Activated CD4-positive, alpha-beta T cell treated with anti-CD3 and anti-CD28 coated beads, Interleukin-2, amount 50 U/mL, for 48 hours (primary cell): ENCODE measurements around the gene PTPN4.
A peak's percentile ranks its signal among the peaks of the same experiment; 100 is the strongest.
"Not testable (repeated sequence)": the region's sequence is repeated elsewhere in the genome, so short reads cannot be mapped to it uniquely, and the experiment has no call there.

Source experiments
- DNase-seq, 2 experiments: peaks; one replicate each; pipeline ENCODE4 v3.0.0-alpha.2; 2020

PTPN4 gene

DNA sequence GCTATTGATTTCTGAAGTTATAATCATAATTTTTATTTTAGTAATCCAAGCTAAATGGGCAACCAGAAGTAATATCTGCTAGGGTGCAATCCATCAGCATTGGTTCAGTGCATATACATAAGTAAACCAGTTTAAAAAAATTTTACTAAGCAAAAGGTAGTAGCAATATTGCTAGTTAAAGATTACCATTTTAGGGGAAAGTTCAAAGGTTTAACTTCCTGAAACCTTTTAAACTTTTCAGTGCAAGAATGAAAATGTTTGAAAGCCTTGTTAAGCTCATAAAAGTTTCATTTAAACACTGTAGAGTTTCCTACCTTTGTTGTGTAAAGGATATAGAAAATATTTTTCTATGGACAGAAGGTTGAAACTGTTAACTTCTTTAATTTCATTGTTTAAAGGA, 222.2 kb downstream of the PTPN4 start:
- no peak for DNase-seq

DNA sequence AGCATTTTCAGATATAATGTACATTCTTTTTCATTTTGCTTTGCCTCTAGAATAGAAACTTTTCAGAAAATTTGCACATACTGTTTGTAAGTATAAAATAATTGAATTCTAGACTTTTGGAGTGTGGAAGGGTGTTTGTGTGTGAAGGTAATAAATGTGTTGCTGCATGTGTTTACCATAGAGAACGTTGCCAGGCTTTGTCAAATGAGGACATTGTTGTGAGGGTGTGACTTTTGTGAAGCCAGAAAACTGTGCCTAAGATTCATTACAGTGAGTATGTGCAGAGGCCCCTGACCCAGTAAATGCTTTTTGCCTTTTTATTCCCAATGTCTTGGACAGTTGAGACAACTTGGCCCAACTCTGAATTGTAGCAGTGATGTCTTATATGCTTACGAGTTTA, 222.8 kb downstream of the PTPN4 start:
- no peak for DNase-seq

DNA sequence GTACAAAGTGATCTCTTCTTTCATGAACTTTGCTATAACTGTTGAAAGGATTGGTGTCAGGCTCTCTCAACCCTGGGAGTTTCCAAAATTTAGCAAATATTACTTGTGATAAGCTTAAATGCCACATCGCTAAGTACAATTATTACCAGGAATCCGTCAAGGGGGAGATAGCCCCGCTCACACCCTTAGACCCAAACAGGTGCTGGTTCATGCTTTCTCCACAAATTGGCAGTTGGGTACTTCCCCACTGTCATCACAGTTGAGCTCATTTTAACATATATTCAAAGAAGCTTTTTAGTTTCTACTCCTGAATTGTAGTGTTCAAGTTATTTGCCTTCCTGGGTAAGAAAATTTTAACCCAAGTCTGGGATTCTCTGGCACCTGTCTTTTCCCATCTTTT, 223.4 kb downstream of the PTPN4 start:
- DNase-seq, result no peak

DNA sequence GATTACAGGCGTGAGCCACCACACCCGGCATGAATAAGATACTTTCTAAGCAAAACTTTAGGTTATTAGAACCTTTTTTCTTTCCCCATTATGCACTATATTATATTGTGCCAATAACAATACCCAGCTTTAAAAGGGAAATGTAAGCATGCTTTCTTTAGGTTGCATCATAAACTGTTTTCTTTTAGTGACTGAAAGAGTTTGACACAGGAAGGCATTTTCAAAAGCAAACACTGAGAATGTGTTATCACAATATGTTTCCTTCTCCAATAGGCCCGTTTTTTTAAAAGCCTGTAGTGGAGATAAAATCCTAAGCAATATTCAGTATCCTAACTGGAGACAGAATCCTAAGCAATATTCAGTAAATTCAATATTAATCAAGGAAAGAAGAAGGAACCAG, 236.4 kb downstream of the PTPN4 start:
- no peak for DNase-seq

DNA sequence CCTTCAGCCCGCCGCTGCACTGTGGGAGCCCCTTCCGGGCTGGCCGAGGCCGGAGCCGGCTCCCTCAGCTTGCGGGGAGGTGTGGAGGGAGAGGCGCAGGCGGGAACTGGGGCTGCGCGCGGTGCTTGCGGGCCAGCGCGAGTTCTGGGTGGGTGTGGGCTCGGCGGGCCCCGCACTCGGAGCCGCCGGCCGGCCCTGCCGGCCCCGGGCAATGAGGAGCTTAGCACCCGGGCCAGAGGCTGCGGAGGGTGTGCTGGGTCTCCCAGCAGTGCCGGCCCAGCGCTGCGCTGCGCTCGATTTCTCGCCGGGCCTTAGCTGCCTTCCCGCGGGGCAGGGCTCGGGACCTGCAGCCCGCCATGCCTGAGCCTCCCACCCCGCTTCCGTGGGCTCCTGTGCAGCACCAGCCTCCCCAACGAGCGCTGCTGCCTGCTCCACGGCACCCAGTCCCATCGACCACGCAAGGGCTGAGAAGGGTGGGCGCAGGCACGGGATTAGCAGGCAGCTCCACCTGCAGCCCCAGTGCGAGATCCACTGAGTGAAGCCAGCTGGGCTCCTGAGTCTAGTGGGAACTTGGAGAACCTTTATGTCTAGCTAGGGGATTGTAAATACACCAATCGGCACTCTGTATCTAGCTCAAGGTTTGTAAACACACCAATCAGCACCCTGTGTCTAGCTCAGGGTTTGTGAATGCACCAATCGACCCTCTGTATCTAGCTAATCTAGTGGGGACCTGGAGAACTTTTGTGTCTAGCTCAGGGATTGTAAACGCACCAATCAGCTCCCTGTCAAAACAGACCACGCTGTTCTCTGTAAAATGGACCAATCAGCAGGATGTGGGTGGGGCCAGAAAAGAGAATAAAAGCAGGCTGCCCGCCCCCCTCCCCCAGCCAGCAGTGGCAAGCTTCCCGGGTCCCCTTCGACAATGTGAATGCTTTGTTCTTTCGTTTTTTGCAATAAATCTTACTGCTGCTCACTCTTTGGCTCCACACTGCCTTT, 237.5 kb downstream of the PTPN4 start:
- not testable (repeated sequence) for DNase-seq

DNA sequence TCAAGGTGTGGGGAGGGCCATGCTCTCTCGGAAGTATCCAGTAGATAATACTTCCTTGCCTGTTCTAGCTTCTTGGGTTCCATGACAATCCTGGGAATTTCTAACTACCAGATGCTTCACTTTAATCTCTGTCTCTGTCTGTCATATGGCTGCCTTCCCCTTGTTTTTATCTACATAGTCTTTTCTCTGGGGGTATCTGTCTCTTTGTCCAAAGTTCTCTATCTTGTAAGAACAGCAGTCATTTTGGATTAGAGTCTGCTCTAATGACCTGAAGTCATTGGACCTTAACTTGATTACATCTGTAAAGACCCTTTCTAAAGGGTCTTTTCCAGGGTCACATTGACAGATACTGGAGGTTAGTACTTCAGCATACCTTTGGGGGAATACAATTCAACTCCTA, 241.7 kb downstream of the PTPN4 start:
- no peak for DNase-seq

DNA sequence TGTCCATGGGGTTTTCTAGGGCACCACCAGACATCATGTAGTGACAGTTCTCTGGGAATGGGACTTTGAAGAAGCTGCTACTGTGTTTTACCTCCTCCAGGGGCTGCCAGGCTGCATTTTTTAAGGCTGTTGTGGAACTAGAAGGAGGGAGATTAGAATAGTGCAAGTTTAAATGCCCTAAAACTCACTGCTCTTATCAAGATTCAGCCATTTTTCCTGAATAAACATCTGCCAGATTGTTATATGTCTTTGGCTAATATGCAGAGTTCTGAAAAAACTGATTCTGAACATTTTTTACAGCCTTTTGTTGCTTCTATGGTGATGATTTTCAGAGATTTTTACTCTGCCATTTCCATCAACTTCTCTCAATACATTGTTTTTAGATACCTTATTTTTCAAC, 244.5 kb downstream of the PTPN4 start:
- no peak for DNase-seq

DNA sequence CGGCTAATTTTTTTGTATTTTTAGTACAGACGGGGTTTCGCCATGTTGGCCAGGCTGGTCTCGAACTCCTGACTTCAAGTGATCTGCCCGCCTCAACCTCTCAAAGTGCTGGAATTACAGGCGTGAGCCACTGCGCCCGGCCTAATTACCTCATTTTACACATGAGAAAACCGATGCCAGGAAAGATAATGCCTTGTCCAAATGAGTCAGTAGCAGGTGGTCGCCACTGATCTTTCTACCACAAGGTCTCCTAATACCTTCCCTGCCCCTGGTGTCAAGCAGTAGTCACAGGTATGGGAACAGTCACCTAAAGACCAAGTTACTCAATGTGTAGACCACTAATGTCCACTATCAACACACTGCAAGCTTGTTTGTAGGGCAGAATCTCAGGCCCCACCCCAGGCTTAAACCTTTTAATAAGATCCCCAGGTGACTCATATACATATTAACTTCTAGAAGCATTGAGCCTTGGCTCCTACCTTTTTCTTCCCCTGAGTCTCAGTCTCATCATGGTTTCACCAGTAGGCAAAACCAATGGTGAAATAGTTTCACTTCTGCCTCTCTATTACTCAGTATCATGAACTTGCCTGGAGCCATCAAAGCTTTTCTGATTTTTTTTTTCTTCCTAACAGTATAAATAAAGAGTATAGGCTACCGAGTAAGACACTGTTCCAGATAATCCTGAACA, 246.3 kb downstream of the PTPN4 start:
- DNase-seq, result no peak

DNA sequence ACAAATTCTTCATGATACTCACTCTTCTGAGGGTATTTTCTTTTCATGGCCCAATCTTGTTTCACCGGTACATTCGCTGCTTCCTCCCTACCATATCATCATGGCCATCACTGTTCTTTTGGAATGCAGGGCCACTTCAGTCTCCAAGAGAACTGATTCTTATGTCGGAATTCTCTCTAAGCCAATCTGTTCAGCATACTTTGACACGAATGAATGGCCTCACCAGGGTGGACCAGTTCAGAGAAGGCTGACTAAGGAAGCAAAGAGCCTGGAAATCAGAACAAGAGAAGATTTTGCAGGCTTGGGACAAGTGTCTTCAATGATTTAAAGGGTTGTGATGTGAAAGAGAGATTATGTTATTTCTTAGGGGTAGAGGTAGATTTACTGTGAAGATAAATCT, 248.1 kb downstream of the PTPN4 start:
- DNase-seq, result no peak

DNA sequence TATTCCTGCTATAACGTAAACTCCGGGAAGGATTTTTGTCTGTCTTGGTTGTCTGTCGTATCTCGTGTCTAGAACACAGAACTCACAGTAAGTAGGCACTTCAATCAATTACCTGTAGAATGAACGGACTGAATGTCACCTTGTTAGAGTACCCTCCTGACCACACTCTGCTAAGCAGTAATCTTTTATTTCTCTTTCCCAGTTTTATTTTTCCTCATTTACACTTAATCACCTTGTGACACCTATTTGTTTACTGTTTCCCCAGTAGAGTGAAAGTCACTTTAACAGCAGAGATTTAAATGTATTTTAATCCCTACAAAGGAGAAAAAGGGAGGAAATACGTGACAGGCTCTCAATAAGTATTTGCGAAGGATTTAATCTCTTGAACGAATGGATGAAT, 252.6 kb downstream of the PTPN4 start:
- no peak for DNase-seq

DNA sequence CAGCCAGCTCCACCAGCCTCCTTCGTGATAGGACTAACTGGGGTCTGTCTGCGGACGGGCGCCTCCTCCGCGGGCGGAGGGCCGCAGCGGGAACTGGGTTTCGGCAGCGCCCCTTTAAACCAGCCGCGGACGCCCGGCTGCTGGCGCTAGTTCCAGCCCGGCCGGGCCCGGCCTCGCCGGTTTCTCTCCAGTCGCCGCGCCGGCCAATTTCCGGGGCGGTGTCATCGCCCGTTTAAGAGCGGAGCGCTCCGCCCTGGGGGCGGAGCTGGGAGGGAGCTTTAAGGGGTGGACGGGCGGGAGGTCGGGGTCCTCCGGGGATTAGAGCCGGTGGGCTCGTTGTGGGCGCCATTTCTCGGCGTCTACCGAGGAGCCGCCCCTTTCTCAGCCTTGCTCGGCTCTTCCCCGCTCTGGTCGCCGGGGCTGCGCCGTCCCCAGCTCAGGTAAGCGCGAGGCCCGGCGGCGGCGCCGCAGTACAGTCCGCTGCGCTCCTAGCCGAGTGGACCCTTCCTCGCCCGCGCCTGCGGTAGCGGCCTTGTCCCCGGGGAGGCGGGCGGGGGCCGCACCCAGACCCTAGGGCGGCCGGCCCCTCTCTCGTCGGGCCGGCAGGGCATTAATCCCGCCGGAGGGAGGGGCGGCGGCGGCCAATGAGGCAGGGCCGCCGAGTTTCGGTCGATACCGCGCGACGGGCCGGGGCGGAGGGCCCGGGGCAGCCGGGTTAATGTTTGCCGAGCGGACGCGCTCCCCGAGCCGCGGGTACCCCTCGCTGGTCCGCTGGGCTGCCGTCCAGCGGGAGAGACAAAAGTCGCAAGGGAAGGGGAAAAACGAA, 253.3 kb downstream of the PTPN4 start, which contains the start of gene EPB41L5:
TSS of gene EPB41L5 (plus strand) at position 307 of the 826 bp plus-strand sequence. CDS start 6,008 bp downstream, outside the sequence.
- peak; percentile 81 to 85 for DNase-seq

DNA sequence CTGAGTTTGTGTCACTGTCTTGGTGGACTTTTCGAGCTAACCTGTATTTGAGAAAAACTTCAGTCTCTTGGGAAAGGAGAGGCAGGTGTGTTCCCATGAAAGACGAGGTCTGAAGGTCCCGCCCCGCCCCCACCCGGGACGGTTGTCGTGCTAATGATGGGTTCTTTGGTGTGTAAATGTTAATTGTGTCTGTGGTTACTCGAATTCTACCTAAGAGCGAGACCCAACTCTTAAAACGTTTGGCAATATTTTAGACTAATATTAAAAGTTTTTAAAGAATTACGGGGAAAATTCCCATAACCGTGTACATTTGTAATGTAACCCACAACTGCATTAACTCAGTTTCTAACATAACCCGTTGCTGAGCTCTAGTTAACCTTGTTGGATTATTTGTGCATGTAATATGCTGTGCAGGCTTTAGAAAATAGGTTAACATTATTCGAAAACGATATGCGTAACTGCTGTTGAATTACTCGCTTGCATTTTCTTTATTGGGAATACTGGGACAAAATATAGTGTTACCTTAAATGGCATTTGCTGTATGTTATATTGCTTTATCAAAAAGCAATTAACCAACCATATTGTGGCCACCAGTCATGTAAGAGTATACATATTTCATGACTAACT, 254.0 kb downstream of the PTPN4 start:
- DNase-seq, result peak in 1 of 2 experiments; percentile 18

DNA sequence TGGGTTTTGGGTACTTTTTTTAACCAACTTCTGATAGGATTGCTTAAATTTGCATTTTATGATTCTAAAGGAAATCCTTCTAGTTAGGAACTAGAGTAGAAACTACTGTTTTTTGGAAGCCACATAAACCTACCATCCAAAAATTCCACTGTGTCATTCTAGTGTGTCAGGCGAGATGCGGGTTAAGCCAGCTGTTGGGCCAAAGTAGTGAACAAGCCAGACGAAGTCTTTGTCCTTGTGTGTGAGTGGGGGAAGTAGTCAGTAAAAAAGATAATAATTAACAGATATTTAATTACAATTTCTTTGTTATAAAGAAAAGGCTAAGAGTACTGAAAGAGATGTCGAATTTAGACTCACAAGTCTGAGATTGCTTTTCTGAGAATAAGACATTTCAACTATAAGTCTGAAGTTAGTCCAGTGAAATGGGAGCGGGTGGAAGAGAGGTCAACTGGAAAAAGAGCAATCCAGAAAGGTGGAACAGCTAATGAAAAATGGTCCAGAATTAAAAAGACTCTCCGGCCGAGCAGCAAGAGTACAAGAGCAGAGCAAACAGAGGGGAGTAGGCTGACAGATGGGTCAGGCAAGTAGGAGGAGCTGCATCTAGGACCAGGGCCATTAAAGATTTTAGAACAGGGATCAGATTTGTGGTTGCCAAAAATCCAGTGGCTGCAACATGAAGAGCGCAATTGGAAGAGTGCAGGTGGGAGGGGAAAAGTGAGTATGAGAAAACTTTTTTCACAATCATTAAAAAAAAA, 254.7 kb downstream of the PTPN4 start:
- no peak for DNase-seq

DNA sequence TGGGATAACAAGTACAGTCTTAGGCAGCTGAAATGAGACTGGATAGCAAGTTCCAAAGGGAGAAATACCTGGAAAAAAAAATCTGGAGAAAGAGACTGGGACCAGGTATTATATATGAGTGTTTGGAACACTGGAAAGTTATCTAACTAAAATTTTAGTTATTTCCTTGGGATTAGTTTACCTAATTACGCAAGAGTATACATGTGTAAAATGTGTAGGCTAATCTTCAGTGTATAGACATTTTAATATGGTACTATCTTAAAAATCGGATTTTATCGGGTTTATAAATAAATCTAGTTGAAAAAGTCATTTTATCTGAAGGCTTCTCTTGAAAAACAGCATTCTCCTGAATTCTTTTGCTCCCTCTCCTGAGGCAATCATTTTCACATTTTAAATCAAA, 257.1 kb downstream of the PTPN4 start:
- no peak for DNase-seq

DNA sequence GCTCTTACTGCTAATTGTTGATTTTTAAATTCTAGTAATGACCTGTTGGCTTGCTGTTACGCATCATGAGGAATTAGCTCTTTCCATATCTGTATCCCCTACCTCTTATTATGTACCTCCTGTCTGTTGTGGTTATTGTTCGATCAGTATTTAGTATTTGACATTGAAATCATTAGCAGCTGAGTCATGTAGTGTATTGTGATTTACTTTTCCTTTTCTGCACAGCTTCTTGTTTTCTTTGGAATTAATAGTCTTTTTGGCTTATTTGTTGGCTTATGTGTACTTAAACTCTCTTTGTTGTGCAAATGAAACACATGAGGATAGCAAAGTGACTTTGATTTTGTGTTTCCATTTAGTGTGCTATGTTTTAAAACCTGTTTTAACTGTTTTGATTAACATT, 257.5 kb downstream of the PTPN4 start:
- no peak for DNase-seq

DNA sequence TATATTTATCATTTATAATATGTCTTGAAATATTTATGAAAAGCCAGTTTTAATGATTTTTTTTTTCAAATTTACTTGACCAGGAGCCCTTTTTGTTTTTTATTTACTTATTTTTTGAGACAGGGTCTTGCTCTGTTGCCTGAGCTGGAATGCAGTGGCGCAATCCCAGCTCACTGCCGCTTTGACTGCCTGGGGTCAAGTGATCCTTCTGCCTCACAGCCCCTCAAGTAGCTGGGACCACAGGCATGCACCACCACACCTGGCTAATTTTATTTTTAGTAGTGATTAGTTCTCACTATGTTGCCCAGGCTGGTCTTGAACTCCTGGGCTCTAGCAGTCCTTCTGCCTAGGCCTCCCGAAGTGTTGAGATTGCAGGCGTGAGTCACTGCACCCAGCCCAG, 258.8 kb downstream of the PTPN4 start:
- no peak for DNase-seq

DNA sequence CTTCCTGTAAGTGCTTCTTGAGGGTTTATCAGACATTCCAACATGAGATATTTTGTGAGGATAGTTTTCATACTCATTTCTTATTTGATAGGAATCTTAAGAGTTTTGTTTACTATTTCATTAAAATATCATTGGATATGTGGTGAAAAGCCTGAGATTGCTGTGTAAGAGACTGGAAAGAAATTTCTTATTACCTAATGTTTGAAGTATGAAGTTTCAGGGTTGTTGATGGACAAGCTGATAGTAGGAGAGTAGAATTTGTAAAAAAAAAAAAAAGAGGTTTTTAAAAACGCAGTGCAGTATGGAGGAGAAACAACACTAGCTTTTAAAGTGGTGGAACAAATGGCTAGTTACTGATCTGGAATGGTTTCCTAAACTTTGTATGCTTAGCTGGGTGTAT, 260.8 kb downstream of the PTPN4 start:
- no peak for DNase-seq

DNA sequence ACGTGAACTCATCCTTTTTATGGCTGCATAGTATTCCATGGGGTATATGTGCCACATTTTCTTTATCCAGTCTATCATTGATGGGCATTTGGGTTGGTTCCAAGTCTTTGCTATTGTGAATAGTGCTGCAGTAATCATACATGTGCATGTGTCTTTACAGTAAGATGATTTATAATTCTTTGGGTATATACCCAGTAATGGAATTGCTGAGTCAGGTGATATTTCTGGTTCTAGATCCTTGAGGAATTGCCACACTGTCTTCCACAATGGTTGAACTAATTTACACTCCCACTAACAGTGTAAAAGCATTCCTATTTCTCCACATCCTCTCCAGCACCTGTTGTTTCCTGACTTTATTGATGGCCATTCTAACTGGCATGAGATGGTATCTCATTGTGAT, 262.8 kb downstream of the PTPN4 start:
- DNase-seq, result not testable (repeated sequence)

DNA sequence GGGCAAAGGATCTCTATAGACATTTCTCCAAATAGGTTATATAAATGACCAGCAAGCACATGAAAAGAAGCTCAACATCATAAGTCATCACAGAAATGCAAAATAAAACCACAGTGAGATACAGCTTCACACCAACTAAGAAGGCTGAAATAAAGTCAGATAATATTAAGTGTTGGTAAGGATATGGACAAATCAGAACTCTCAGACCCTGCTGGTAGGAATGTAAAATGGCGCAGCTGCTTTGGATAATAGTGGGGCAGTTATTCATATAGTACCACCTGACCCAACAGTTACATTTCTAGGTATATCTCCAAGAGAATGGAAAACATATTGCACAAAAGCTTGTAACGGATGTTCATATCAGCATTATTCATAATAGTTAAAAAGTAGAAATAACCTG, 267.2 kb downstream of the PTPN4 start:
- DNase-seq, result no peak

DNA sequence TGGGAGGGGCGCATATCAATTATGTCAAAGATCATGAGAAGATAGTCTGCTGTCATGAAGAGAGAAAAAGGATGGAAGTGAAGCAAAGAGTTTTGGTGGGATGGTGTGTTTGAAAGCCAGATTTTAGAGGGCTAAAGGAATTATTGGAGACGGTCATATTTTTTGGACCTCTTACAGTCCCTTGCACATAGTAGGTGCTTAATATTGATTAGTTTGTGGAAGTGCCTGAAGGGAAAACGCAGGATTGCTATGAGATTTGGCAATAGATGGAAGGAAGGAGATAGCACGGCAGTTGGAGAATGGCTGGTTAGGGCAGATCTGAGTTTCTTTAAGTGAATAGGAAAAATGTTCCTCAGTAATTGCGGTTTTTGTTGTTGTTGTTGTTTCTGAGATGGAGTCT, 269.1 kb downstream of the PTPN4 start:
- DNase-seq, result no peak

DNA sequence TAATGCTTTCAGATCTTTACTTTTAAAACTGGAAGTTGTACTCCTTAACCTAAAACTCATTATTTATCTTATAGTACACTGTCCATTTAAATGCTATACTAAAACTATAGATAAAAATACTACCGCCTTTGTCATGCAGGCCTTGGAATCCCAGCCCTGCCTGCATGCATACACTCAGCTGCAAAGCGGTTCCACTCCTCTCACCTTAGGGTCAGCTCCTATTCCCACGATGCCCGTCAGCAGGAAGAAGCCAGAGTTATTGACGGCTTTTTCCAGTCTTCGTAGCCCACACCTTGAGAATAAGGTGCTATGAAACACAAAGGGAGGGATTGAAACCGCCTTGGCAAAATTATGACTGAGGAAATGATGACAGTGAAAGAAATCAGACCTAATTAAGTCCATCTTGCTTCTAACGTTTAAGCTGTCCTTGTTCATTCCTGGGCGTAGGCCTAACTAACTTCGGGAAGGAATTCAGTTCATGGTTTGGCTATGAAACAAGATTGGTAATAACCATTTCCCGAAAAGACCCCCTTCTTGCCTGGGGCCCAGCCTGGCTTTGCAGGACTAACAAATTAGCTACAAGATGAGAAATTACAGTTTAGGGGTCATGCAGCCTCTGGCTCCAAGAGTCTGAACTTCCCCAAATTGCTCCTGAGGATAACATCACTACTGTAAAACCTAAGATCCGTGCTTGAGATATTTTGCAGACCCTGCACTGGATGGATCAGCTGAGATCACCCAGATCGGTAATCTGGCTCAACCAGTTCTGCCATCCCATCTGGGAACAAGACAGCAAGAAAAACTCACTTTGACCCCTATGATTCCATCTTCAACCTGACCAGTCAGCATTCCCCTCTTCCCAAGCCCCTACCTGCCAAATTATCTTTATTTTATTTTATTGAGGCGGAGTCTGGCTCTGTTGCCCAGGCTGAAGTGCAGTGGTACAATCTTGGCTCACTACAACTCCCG, 270.2 kb downstream of the PTPN4 start:
- DNase-seq, result no peak
